Measurements from ENCODE around the gene CYP1A1.

GRCh38 chr15:74732846-74733245, 7.5 kb upstream of the CYP1A1 start:
- no peak for TF ChIP-seq CTCF (IDR thresholded peaks at IDR 0.05; ENCODE audit: low read depth, low read length, missing input control)
- no peak for TF ChIP-seq REST (IDR thresholded peaks at IDR 0.05)
- TF ChIP-seq YY1 (IDR thresholded peaks at IDR 0.05), result no peak
- no peak for TF ChIP-seq RAD21 (IDR thresholded peaks at IDR 0.05)
- TF ChIP-seq GABPA (IDR thresholded peaks at IDR 0.05 in 1 of 2, conservative IDR thresholded peaks at IDR 0.05 in 1 of 2), result no peak
- no peak for TF ChIP-seq EGR1 (IDR thresholded peaks at IDR 0.05; ENCODE audit: low read depth in 2 of 2)
- TF ChIP-seq, protein P1, sequence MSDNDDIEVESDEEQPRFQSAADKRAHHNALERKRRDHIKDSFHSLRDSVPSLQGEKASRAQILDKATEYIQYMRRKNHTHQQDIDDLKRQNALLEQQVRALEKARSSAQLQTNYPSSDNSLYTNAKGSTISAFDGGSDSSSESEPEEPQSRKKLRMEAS (IDR thresholded peaks at IDR 0.05), result no peak
- TF ChIP-seq HNF4G (IDR thresholded peaks at IDR 0.05), result no peak
- no peak for TF ChIP-seq RXRA (IDR thresholded peaks at IDR 0.05)
- TF ChIP-seq FOXA1 (IDR thresholded peaks at IDR 0.05), result no peak
- no peak for TF ChIP-seq TAF1 (conservative IDR thresholded peaks at IDR 0.05)
- no peak for TF ChIP-seq JUND (IDR thresholded peaks at IDR 0.05)
- TF ChIP-seq SP1 (IDR thresholded peaks at IDR 0.05), result no peak
